Liver (tissue), 9 donors: Measurements from ENCODE around the gene FOXP3. TPM values are rescaled to one million over a fixed set of nuclear protein-coding genes. Genes with fewer than 3 reads are reported as not detected.

Experiments used
- DNase-seq: peaks from one replicate; pipeline ENCODE4 v3.0.0-alpha.2; 2017; ENCODE audit warnings: low spot score
- H3K27ac ChIP-seq, 2 donors: one replicate each; pipeline ENCODE4 v1.7.0; 2013; ENCODE audit warnings: inconsistent platforms in 2 of 2, low read length in 2 of 2, control low read depth in 1 of 2, low read depth in 1 of 2, mild to moderate bottlenecking in 1 of 2
- H3K27me3 ChIP-seq, 4 donors: one replicate each; pipeline versions ENCODE4 v1.6.1 to v1.7.0; 2013; ENCODE audit warnings: low read length in 3 of 4, inconsistent platforms in 1 of 4, mild to moderate bottlenecking in 1 of 4, moderate library complexity in 1 of 4; ENCODE audit not compliant: control insufficient read depth in 4 of 4, insufficient read depth in 4 of 4
- H3K36me3 ChIP-seq, 4 donors: one replicate each; pipeline versions ENCODE4 v1.6.1 to v1.7.0; 2013; ENCODE audit warnings: low read length in 3 of 4, mild to moderate bottlenecking in 3 of 4, low read depth in 1 of 4, moderate library complexity in 1 of 4; ENCODE audit not compliant: control insufficient read depth in 4 of 4, insufficient read depth in 3 of 4
- H3K4me1 ChIP-seq, 4 donors: one replicate each; pipeline versions ENCODE4 v1.6.1 to v1.7.0; 2013; ENCODE audit warnings: low read length in 3 of 4, mild to moderate bottlenecking in 3 of 4, moderate library complexity in 1 of 4; ENCODE audit not compliant: control insufficient read depth in 4 of 4, insufficient read depth in 4 of 4
- H3K4me3 ChIP-seq, 3 donors: one replicate each; pipeline versions ENCODE4 v1.6.1 to v1.7.0; 2013; ENCODE audit warnings: low read length in 3 of 3, control low read depth in 1 of 3, low read depth in 1 of 3, mild to moderate bottlenecking in 1 of 3
- H3K9ac ChIP-seq, 2 donors: one replicate each; pipeline ENCODE4 v1.7.0; 2013; ENCODE audit warnings: low read length in 2 of 2, mild to moderate bottlenecking in 2 of 2, moderate library complexity in 2 of 2, control low read depth in 1 of 2, low read depth in 1 of 2
- H3K9me3 ChIP-seq, 4 donors: one replicate each; pipeline versions ENCODE4 v1.6.1 to v1.7.0; 2013; ENCODE audit warnings: low read length in 3 of 4; ENCODE audit not compliant: control insufficient read depth in 4 of 4
- EGR1 ChIP-seq, 2 donors: IDR thresholded peaks; 2 replicates each; pipeline ENCODE4 v1.6.1; 2016 to 2018; ENCODE audit warnings: antibody characterized with exemption in 2 of 2, low read depth in 2 of 2
- FOXA1 ChIP-seq: IDR thresholded peaks from 2 replicates; pipeline ENCODE4 v1.6.1; 2016; ENCODE audit warnings: antibody characterized with exemption
- HNF4A ChIP-seq, 2 donors: conservative IDR thresholded peaks; 2 replicates each; pipeline ENCODE4 v1.6.1; 2016; ENCODE audit warnings: antibody characterized with exemption in 2 of 2, mild to moderate bottlenecking in 2 of 2
- HNF4G ChIP-seq: IDR thresholded peaks from 2 replicates; pipeline ENCODE4 v1.6.1; 2016; ENCODE audit warnings: antibody characterized with exemption
- RAD21 ChIP-seq, 2 donors: IDR thresholded peaks; 2 replicates each; pipeline ENCODE4 v1.6.1; 2016; ENCODE audit warnings: antibody characterized with exemption in 2 of 2, mild to moderate bottlenecking in 2 of 2
- RXRA ChIP-seq, 2 donors: IDR thresholded peaks; 2 replicates each; pipeline ENCODE4 v1.6.1; 2017 to 2018; ENCODE audit warnings: antibody characterized with exemption in 2 of 2, mild to moderate bottlenecking in 1 of 2
- SP1 ChIP-seq: IDR thresholded peaks from 2 replicates; pipeline ENCODE4 v1.6.1; 2018; ENCODE audit warnings: antibody characterized with exemption, mild to moderate bottlenecking
- TAF1 ChIP-seq: conservative IDR thresholded peaks from 2 replicates; pipeline ENCODE4 v1.6.1; 2016; ENCODE audit warnings: antibody characterized with exemption, mild to moderate bottlenecking
- WGBS: extraction: QIAGEN DNeasy Blood & Tissue Kit; methylation state at CpG from one replicate; pipeline ENCODE4 v1.1.7; 2013; 5-methylcytosine and 5-hydroxymethylcytosine counted together
- polyA plus RNA-seq, 2 donors: library from polyadenylated mRNA; stranded (reverse) in 1 of 2; unstranded in 1 of 2; fragments of 200-250 nt in 1 of 2; fragments of >200 nt in 1 of 2; fragmentation: Nextera tagmentation in 1 of 2; extraction: Ambion mirVana in 1 of 2; gene quantifications; one replicate each; pipeline versions ENCODE4 v1.2.1 to v1.2.3, GENCODE V29; 2013 to 2015
- total RNA-seq, 2 donors: library from RNA; depleted of rRNA; stranded (reverse); fragments of >200 nt; gene quantifications; one replicate each; pipeline ENCODE4 v1.2.3, GENCODE V29; 2014
- TF ChIP-seq, protein P1 (sequence below): IDR thresholded peaks from 2 replicates; pipeline ENCODE4 v1.6.1; 2016; ENCODE audit warnings: antibody characterized with exemption
- TF ChIP-seq, protein P2 (sequence below): IDR thresholded peaks from 2 replicates; pipeline ENCODE4 v1.6.1; 2016; ENCODE audit warnings: antibody characterized with exemption
- TF ChIP-seq, protein P3 (sequence below): IDR thresholded peaks from 2 replicates; pipeline ENCODE4 v1.6.1; 2016; ENCODE audit warnings: antibody characterized with exemption, mild to moderate bottlenecking
- TF ChIP-seq, protein P4 (sequence below): fragments of 150-350 bp; IDR thresholded peaks from 2 replicates; pipeline ENCODE4 v1.5.1; 2017; ENCODE audit warnings: improper control_type of control experiment, low read depth, low read length; ENCODE audit not compliant: missing input control
- donor health status: healthy.
- donor health status: healthy.
- donor health status: healthy.
- donor health status: healthy.
- donor health status: healthy.

Gene FOXP3
- total and polyA plus RNA-seq, 4 donors: 0.05 to 0.65 (median 0.19) TPM

DNA sequence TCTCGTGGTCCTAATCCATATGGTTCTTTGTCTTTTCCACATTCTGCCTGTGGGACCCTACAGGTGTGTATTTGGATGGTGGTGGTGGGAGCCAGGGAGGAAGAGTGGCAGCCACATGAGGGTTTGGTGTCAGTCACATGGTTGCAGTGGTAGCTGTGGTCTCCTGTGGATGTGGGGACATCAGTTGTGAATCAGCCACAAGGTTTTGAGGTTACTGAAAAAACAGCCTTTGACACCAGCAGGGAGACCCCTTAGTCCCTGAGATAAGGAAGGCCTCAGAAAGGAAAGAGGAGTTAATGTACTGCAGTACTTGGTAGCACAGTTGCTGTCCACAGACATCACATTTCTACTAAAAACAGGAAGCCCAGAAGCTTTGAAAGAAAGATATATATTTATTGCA lies 23.2 kb upstream of the FOXP3 start:
- H3K27me3 ChIP-seq: no peaks in the 10 kb centered on the region
- no peaks in the 10 kb centered on the region for H3K9me3 ChIP-seq
- peaks cover 0 to 4% (median under 1%) of the 10 kb centered on the region in 4 donors for H3K4me1 ChIP-seq
- H3K9ac ChIP-seq: no peak overlapping the region
- TF ChIP-seq, protein P1, sequence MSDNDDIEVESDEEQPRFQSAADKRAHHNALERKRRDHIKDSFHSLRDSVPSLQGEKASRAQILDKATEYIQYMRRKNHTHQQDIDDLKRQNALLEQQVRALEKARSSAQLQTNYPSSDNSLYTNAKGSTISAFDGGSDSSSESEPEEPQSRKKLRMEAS: no peak
- no peak for TF ChIP-seq FOXA1
- no peak for TF ChIP-seq HNF4A (conservative IDR thresholded peaks at IDR 0.05)
- no peak for TF ChIP-seq EGR1 (IDR thresholded peaks at IDR 0.05; ENCODE audit: low read depth in 2 of 2)
- TF ChIP-seq HNF4G: no peak
- TF ChIP-seq, protein P2, sequence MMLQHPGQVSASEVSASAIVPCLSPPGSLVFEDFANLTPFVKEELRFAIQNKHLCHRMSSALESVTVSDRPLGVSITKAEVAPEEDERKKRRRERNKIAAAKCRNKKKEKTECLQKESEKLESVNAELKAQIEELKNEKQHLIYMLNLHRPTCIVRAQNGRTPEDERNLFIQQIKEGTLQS: no peak
- TF ChIP-seq RXRA (IDR thresholded peaks at IDR 0.05): no peak
- TF ChIP-seq, protein P3, sequence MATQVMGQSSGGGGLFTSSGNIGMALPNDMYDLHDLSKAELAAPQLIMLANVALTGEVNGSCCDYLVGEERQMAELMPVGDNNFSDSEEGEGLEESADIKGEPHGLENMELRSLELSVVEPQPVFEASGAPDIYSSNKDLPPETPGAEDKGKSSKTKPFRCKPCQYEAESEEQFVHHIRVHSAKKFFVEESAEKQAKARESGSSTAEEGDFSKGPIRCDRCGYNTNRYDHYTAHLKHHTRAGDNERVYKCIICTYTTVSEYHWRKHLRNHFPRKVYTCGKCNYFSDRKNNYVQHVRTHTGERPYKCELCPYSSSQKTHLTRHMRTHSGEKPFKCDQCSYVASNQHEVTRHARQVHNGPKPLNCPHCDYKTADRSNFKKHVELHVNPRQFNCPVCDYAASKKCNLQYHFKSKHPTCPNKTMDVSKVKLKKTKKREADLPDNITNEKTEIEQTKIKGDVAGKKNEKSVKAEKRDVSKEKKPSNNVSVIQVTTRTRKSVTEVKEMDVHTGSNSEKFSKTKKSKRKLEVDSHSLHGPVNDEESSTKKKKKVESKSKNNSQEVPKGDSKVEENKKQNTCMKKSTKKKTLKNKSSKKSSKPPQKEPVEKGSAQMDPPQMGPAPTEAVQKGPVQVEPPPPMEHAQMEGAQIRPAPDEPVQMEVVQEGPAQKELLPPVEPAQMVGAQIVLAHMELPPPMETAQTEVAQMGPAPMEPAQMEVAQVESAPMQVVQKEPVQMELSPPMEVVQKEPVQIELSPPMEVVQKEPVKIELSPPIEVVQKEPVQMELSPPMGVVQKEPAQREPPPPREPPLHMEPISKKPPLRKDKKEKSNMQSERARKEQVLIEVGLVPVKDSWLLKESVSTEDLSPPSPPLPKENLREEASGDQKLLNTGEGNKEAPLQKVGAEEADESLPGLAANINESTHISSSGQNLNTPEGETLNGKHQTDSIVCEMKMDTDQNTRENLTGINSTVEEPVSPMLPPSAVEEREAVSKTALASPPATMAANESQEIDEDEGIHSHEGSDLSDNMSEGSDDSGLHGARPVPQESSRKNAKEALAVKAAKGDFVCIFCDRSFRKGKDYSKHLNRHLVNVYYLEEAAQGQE: no peak
- TF ChIP-seq RAD21 (IDR thresholded peaks at IDR 0.05): no peak
- no peak for TF ChIP-seq SP1
- TF ChIP-seq TAF1: no peak
- no peak overlapping the region for H3K27ac ChIP-seq
- H3K36me3 ChIP-seq: no peaks in the 10 kb centered on the region
- no peak overlapping the region for H3K4me3 ChIP-seq
- 91% methylated on average over 1 of the region's 1 CpG for WGBS
- DNase-seq: no peak

DNA sequence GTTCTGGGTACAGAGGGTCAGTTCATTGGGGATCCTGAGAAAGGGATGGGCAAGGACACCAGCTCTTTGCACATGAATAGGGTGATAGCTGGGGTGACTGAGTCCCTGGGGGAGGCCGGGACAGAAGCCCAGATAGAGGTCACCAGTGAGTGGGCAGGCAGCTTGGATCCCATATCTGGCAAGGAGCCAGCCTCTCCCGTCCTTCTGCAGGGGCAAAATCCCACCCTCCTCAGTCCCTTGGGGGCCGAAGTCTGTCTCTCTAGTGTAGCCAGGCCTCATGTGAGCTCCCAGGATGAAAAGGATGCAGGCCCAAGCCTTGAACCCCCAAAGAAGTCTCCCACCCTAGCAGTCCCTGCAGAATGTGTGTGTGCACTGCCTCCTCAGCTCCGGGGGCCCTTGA lies 22.1 kb upstream of the FOXP3 start:
- no peak overlapping the region for H3K9ac ChIP-seq
- H3K36me3 ChIP-seq: no peaks in the 10 kb centered on the region
- H3K4me3 ChIP-seq: no peak overlapping the region
- H3K9me3 ChIP-seq: no peaks in the 10 kb centered on the region
- WGBS: 85% methylated on average over 4 of the region's 4 CpGs
- H3K4me1 ChIP-seq: no peaks in the 10 kb centered on the region
- H3K27me3 ChIP-seq: no peaks in the 10 kb centered on the region
- TF ChIP-seq EGR1 (IDR thresholded peaks at IDR 0.05; ENCODE audit: low read depth in 2 of 2): no peak
- TF ChIP-seq, protein P4, sequence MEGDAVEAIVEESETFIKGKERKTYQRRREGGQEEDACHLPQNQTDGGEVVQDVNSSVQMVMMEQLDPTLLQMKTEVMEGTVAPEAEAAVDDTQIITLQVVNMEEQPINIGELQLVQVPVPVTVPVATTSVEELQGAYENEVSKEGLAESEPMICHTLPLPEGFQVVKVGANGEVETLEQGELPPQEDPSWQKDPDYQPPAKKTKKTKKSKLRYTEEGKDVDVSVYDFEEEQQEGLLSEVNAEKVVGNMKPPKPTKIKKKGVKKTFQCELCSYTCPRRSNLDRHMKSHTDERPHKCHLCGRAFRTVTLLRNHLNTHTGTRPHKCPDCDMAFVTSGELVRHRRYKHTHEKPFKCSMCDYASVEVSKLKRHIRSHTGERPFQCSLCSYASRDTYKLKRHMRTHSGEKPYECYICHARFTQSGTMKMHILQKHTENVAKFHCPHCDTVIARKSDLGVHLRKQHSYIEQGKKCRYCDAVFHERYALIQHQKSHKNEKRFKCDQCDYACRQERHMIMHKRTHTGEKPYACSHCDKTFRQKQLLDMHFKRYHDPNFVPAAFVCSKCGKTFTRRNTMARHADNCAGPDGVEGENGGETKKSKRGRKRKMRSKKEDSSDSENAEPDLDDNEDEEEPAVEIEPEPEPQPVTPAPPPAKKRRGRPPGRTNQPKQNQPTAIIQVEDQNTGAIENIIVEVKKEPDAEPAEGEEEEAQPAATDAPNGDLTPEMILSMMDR: no peak
- TF ChIP-seq TAF1: no peak
- TF ChIP-seq HNF4G: no peak
- TF ChIP-seq, protein P3: no peak
- H3K27ac ChIP-seq: no peak overlapping the region
- DNase-seq: no peak
